Inflammatory macrophage treated with lipopolysaccharide for 1 hour (primary cell): Measurements from ENCODE around the gene TBCD.

ENCODE experiments used
- DNase-seq, 2 donors: peaks; one replicate each; pipeline ENCODE4 v3.0.0-alpha.2; 2020 to 2022

TBCD gene

DNA sequence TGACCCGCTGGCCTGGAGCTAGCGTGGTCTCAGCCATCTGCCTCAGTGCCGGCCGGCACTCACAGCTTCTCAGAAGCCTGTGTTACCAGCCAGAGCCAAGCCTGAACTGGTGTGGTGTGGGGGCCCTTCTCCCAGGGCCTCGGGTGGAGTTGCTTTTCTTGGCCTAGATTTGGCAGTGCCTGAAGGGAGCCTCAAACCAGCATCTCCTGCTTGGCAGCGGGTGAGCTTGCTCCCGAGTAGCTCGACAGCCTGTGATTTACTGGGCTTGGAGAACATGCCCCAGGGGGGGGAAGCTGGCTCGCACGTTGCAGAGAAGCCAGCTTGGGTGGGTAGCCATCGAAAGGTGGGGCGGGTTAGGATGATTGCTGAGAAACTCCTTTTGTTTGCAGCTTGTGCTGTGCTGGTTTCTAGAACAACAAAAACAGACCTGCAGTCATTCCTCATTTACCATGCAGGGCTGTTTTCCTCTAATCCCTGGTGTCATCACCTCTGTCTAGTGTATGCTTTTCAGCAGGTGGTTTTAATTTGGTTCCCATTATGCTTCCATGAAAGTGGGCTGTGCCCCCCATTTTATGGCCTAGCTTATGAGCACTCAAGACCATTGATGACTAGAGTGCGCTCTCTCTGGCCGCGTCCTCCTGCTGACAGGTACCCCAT lies 42.2 kb downstream of the TBCD start:
- DNase-seq: no peak

DNA sequence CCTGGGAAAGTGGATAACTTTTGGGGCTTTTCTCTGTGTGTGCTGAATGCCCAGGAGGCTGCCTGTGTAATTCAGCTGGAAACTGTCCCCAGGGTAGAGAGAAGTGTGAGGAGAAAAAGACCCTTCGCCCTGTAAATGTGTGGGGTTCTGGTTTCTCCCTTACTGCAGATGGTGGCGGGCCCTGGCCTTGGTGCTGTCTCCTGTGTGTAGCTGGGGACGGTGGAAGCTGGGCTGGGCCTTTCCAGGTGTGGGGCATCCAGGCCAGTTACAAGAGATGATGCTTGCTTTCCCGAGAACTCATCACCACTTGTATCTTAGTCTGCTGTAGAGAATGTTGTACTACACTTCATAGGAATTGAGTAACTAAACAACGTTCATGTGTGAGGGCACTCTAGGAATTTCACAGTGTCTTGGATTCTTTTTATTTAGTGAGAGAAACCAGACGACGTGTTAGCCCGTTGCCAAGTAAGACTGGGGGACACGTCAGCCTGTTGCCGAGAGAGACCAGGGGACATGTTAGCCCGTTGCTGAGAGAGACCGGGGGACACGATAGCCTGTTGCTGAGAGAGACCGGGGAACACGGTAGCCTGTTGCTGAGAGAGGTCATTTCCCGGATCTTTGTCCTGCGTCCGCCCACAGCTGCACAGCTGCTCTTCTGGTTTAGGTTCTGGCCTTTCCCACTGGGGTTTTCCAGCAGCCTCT lies 43.1 kb downstream of the TBCD start:
- DNase-seq: no peak

DNA sequence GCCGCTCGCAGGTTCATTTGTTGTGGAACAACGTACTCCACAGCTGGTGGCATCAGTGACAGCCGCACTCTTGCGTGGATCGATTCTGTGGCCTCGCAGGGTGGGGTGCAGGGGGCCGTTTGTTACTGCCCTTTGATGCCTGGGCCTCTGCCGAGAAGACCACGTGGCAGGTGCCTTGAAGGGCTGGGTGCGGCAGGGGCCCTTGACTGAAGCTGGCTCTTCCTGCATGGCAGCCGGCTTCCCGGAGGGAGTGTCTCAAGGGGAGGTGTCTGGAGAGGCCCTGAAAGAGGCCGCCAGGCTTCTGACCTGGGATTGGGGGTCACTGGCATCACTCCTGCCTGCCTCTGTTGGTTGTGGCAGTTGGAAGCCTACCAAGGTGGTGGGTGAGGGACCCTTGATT lies 43.8 kb downstream of the TBCD start:
- DNase-seq: no peak

DNA sequence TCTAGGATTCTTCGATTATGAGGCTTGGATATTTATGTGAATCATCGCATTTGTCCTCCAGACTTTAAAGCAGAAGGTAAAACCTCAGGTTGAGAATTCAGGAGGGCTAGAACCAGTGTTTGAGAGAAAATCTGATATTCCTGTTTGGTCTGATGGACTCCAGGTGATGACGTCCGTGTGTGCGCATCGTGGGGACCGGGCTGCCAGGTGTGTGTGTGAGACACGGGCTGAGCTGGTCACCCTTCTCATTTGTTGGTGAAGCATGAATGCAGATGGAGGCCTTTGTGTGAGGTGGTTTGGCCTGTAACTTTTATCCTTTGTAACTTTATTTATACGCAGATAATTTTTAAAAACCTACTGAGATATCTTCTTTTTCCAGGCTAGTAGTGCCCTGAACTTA lies 45.2 kb downstream of the TBCD start:
- DNase-seq: no peak

DNA sequence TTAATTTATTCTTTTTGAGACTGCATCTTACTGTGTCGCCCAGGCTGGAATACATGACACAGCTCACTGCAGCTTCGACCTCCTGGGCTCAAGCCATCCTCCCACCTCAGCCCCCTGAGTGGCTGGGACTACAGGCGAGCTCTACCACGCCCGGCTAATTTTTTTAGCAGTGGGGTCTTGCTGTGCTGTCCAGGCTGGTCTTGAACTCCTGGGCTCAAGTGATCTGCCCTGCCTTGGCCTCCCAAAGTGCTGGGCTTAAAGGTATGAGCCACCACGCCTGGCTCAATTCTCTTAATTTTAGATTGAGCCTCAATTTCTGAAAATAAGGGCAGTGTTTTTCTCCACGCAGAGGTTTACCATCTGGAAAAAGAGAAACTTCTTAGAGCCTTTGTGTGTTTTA lies 46.9 kb downstream of the TBCD start:
- no peak for DNase-seq

DNA sequence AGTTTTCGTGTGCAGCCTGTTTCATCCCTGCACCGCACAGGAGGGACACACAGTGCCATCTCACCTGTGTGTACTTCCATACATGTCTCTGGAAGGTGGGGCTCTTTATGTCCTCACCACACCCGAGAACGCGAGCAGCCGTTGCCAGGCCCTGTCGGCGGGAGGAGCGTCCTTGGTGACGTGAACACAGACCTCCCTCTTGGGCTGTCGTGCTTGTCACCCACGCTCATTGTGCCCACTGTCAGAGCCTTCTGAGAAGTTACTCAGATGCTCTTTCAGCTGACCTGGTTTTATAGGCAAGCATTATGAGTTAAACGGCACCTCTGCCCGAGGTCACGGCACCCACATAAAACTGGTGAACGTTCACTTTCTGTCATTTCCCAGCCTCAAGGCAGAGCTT lies 47.7 kb downstream of the TBCD start:
- no peak for DNase-seq

DNA sequence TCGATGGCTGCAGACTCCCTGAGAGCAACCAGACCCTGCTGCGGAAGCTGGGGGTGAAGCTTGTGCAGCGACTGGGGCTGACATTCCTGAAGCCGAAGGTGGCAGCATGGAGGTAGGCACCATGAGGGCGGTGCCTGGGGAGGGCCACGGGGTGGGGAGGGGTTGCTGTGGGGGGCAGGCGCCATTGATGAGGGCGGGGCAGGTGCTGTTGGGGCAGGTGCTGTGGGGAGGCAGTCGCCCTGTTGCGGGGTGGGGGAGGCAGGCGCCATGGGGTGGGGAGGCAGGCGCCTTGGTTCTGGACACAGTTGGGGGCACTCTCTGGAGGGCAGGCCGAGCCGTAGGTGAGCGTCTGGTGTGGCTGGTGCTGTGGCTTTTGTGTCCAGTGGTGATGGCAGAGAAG lies 49.0 kb downstream of the TBCD start:
- no peak for DNase-seq

DNA sequence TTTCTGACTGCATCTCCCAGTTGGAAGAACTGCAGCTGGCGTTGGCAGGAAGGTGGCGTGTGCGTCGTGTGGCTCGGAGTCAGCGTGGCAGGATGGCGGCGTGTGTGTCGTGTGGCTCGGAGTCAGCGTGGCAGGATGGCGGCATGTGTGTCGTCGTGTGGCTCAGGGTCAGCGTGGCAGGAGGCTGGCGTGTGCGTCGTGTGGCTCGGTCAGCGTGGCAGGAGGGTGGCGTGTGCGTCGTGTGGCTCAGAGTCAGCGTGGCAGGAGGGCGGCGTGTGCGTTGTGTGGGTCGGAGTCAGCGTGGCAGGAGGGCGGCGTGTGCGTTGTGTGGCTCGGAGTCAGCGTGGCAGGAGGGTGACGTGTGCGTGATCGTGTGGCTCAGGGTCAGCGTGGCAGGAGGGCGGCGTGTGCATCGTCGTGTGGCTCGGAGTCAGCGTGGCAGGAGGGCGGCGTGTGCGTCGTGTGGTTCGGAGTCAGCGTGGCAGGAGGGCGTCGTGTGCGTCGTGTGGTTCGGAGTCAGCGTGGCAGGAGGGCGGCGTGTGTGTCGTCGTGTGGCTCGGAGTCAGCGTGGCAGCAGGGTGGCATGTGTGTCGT lies 49.6 kb downstream of the TBCD start:
- no peak for DNase-seq

DNA sequence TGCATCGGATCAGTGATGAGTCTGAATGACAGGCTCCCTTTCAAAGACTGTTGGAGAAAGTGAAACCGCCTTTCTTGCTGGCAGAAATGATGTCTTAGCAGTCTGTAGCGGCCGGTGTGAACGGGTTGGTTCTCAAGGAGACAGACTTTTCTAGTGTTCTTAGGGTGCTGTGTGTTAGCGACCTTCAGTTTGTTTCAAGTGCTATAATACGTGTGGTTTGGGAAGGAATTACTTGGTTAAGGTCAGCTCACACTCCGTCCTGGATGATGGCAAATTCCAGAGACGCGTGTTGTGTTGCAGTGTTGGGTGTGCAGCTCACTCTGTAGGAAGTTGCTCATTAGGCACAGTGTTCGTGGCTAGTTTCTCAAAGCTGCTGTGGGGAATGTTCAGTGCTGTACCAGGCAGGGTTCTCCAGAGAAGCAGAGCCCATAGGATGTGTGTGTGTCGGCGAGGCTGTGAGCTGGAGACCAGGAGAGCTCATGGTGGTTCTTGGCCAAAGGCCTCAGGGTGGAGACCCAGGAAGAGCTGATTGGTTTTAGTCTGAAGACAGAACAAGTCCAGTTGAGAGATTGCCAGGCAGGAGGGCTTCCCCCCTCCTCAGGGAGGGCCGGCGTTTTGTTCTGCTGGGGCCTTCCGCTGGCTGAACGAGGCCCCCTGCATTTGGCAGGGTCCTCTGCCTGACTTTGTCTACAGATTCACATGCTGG lies 50.4 kb downstream of the TBCD start:
- DNase-seq: no peak

DNA sequence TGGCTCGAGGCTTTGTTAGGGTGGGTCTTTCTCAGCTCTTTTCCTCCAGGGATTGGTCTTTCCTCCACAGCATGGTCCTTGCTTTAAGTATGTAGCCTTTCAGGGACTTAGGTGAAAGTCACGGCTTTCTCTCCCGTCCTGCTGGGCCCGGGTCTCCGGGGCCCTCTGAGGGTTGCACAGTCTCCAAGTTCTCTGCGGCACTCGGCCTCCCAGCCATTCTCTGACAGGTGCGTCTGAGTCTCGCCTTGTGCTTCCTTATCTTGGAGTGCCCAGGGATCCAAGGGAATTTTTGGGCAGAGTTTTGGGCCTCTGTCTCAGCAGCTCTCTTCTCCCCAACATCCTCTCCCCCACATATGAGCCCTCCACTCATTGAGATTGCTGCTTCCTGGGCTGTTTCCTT lies 51.3 kb downstream of the TBCD start:
- no peak for DNase-seq

DNA sequence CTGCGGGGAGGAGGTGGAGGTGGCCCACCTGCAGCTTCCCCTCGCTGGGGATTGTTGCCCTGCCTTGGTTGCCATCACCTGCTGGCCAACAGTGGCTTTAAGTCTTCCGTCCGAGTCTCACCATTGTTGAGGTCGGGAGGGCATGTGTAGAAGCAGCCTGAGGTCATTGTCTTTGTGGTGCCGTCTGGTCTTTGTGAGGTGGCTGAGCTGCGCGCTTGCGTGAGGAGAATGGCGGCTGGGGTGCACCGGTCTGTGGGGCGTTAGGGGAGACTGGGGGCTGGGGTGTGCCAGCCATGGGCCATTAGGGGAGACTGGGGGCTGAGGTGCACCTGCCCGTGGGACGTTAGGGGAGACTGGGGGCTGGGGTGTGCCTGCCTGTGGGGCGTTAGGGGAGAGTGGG lies 51.7 kb downstream of the TBCD start:
- DNase-seq: no peak

DNA sequence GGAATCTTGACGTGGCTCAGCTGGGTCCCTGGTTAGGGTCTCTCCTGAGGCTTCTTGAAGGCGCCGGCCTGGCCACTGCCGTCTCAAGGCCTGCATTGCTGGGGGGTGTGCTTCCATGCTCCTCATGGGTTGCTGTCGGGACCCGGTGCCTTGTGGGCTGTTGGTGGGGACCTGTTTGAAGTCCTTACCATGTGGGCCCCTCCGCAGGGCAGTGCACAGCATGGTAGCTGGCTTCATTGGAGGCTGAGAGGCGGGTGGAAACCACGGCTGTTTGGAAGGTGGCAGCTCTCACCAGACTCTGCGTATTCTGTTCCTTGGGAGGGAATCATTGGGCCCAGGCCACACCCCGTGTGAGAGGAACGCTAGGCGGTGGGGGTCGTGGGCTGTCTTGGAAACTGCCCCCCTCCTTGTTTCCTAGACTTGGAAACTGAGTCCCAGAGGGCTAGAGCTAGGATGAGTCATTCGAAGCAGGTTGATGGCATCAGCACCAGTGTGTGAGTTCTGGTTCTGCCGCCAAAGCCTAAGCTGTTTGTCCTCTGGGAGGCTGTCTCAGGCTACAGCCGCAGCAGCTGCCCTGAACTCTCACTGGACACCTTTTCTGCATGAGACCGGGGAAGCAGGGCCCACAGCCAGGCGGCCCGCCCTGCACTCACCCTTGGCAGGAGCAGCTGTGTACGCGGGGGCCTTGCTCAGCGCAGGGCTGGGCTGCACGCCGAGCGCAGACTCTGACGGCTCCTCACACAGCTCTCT lies 52.8 kb downstream of the TBCD start:
- DNase-seq: no peak

DNA sequence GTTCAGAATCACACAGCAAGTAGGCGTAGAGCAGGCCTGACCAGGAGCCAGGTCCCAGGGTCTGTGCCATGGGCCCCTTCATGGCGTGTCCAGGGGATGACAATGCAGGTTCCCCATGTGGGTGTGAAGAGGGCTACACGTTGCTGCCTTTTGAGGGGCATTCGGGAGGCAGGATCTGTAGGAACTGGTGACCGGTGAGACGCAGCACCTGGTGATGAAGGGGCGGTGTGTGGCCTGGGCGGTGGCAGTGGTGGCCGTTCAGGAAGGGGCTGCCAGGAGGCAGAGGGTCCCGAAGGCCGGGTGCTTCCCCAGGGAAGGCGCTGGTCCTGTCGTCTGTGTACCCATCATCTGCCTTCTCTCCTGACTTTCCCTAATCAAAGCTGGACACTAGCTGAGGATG lies 53.4 kb downstream of the TBCD start:
- no peak for DNase-seq

DNA sequence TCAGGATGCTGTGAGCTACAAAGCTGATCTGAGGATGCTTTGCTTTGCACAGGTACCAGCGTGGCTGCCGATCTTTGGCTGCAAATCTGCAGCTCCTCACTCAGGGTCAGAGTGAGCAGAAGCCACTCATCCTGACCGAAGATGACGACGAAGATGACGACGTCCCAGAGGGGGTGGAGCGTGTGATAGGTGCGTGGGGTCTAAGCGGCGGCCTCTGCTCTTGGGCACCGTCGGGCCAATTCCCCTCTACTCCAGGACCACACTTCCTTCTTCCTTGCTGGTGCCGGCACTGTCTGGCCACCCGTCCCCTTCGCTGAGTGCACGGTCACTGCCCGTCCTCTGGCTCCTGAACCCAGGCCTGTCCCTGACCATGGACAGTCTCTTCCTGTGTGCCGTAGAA lies 54.0 kb downstream of the TBCD start:
- DNase-seq: no peak

DNA sequence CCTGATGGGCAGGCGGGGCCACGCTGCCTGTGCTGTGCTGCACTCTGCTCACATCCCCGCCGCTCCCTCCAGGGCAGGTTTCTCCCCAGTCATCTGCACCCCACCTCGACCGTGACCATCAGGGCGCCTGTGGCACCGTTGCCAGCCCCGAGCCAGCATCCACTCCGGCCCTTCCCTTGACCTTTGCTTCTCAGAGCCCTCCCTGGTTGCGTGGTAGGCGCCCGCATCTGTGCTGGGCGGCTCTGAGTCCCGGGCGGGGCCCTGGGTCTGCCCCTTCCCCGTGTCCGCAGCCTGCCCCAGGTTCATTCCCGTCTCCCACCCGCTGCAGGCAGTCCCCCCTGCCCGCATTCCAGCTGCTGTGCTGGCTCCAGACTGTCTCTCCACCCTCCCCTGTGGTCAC lies 54.8 kb downstream of the TBCD start:
- DNase-seq: no peak

DNA sequence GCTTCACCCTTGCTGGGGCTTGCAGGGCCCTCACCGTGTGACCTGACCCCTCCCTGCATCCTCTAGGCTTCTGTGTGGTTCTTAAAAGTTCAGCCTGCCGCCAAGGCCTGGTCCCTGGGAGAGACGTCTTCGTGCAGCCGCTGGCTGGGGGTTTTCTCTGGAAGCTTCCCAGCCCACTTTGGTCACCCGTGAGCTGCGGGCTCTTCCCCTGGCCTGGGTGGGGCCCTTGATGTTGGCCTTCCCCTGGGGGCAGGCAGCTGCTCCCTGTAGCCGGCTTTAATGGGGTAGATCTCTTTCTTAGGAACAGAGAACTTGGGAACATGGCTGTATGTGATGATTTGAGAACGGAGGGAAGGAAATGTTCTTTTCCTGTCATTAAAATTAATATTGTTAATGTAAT lies 55.2 kb downstream of the TBCD start:
- no peak for DNase-seq

DNA sequence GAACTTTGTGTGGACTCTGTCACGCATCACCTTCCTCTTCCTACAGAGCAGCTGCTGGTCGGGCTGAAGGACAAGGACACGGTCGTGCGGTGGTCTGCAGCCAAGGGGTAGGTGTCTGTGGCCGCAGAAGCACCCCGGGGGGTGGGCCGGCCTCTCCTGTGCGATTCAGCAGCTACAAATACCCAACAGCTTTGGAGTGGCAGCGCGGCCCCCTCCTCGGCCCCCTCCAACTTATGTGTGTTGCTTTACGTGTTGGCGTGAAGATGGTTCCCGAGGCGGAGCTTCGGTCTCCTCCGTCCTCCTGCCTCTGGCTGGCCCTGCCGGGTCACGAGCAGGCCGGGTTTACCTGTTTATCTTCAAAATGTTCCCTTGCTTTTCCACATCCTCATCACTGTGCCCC lies 55.7 kb downstream of the TBCD start:
- DNase-seq: no peak

DNA sequence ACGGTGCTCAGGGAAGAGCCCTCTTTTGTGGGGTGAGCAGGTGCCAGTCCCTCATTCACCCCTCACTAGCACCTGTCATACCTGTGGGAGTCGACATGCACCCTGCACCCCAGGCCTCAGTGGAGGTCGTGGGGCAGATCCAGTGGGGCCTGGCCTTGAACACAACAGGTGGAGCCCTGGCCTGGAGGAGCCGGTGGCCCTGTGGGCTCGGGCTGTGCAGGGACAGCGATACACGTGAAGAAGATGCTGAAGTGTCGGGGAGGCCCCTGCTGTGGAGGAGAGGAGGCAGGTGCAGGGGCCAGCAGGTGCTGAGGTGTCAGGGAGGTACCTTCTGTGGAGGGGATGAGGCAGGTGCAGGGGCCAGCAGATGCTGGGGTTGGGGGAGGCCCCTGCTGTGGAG lies 56.1 kb downstream of the TBCD start:
- DNase-seq: no peak

DNA sequence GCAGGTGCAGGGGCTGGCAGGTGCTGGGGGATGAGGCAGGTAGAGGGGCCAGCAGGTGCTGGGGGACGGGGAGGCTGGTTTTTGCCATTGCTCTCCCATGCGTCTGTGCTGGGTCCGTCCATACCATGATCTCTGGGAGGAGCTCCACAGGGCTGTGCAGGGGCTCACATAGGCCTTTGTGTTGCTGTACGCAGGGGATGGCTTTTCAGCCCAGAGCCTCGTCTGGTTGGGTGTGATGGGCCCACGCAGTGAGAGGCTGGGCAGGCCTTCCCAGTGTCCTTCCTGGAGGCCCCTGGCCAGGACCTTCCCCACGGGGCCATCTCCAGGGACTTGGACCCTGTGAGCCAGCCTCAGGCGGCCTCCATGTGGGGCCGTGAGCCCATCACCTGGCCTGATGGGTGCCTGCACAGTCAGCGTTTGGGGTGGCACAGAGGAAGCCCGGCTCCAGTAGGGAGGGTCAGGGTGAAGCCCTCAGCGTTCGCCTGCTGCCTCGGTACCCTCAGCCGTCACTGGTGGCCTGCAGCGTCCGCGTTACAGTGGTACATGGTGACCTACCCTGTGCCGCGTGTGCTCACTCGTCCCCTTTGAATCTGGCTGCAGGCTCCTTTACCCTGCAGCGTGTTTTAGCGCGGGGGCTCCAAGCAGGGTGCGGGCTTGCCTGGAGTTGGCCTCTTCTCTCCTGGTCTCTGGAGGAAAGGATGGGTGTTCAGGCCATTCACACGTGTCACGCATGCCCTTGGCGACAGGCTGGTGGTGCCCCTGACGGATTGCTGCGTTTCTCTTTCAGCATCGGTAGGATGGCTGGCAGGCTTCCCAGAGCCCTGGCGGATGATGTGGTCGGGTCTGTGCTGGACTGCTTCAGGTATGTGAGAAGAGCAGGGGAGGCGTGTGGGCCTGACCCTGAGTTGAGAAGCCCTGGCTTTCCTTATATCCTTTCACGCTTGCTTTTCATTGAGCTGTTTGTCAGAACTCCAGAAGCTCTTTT lies 57.3 kb downstream of the TBCD start:
- no peak for DNase-seq

DNA sequence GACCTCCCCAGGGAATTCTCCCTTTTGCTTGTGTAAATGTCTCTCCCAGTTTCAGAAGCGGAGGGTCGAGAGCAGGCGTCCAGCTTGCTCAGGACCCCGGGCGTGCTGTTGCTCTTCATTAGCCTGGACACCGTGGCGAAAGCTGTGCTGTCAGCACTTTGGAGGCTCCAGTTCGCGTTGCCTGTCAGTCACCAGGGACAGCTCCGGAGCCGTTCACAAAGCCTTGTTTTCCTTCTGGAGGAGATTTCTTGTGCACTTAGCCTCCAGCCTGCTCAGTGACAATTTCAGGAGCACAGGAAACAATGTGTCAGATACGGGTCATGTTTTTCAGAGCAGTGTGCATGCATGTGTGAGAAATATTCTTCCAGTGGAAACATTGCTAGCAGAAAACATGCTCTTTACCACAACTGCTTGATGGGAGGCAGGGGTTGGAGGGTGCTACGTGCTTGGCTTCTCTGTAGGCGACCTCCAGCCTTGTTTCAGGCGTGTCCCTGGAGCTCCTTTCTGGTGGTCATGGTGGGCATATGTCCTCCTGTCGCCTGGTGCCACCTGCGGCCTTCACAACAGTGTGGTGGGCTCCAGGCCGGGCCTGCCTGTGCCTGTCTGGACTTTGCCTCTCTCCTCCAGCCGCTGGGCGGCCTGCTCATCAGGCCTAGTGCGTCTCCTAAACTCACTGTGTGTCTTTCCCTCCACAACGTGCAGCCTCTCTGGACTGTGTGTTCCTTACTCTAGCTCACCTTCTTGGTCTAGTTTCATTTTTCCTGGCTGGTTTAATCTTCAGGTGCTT lies 59.0 kb downstream of the TBCD start:
- no peak for DNase-seq

DNA sequence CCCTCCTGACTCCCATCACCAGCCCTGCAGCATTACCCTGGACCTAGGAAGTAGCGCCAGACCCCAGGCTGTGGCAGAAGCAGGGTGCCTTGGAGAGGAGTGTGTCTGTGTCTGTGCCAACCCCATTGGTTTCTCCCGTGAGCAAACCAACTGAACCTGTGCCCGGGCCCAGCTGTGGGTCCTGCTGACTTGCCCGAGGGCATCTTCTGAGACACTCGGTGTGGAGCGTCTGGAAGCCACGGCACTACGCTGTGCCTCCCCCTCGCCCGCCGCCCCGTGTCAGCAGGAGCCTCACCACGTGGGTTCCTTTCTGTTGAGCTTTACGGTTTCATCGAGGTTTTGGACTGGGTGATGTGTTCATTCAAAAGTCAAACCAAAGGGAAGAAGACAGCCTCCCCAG lies 60.2 kb downstream of the TBCD start:
- no peak for DNase-seq
